H1 (cell line): ENCODE results near the gene PCP4.

Source experiments
- ASH2L ChIP-seq: fragments of 200-600, 300-600 bp; sonication (generic); IDR thresholded peaks from one replicate; pipeline ENCODE4 v1.7.1; 2017; ENCODE audit warnings: low read length
- BRCA1 ChIP-seq: IDR thresholded peaks from 2 replicates; pipeline ENCODE4 v1.6.1; 2012; ENCODE audit warnings: low read depth, low read length, improper control_type of control experiment
- CTCF ChIP-seq, 3 experiments: IDR thresholded peaks; 1 replicate in 2 of 3; 2 replicates in 1 of 3; pipeline versions ENCODE4 v1.5.1 to v1.6.1; 2011; ENCODE audit warnings: low read length in 3 of 3, mild to moderate bottlenecking in 3 of 3, inconsistent platforms in 2 of 3, low read depth in 1 of 3, moderate library complexity in 1 of 3; ENCODE audit not compliant: insufficient read depth in 1 of 3; ENCODE audit errors: control extremely low read depth in 1 of 3
- EP300 ChIP-seq, 2 experiments: IDR thresholded peaks; 1 replicate in 1 of 2; 2 replicates in 1 of 2; pipeline ENCODE4 v1.6.1; 2011 to 2012; ENCODE audit warnings: low read depth in 2 of 2, low read length in 2 of 2, mild to moderate bottlenecking in 2 of 2, borderline replicate concordance in 1 of 2, inconsistent platforms in 1 of 2, moderate library complexity in 1 of 2
- HDAC6 ChIP-seq: IDR thresholded peaks from one replicate; pipeline ENCODE4 v1.7.1; 2012; ENCODE audit warnings: low read depth, mild to moderate bottlenecking, inconsistent platforms, low read length, moderate library complexity
- JUN ChIP-seq: IDR thresholded peaks from 2 replicates; pipeline ENCODE4 v1.6.1; 2011; ENCODE audit warnings: low read depth, mild to moderate bottlenecking, improper control_type of control experiment, low read length
- JUND ChIP-seq: IDR thresholded peaks from 2 replicates; pipeline ENCODE4 v1.6.1; 2011; ENCODE audit warnings: mild to moderate bottlenecking, improper control_type of control experiment, low read length
- MAX ChIP-seq: IDR thresholded peaks from 2 replicates; pipeline ENCODE4 v1.6.1; 2012; ENCODE audit warnings: inconsistent platforms
- NRF1 ChIP-seq: IDR thresholded peaks from 2 replicates; pipeline ENCODE4 v1.6.1; 2011; ENCODE audit warnings: mild to moderate bottlenecking, low read depth, low read length, improper control_type of control experiment
- POLR2A ChIP-seq, 2 experiments: IDR thresholded peaks; 1 replicate in 1 of 2; 2 replicates in 1 of 2; pipeline ENCODE4 v1.6.1; 2011; ENCODE audit warnings: low read depth in 2 of 2, low read length in 2 of 2, mild to moderate bottlenecking in 2 of 2; ENCODE audit errors: control extremely low read depth in 1 of 2
- POLR2AphosphoS5 ChIP-seq: IDR thresholded peaks from 2 replicates; pipeline ENCODE4 v1.6.1; 2011; ENCODE audit warnings: low read depth, low read length
- RFX5 ChIP-seq: IDR thresholded peaks from 2 replicates; pipeline ENCODE4 v1.6.1; 2011; ENCODE audit warnings: low read depth, low read length, improper control_type of control experiment, borderline replicate concordance
- RNF2 ChIP-seq: fragments of 200-900, 300-1000 bp; sonication (generic); IDR thresholded peaks from 2 replicates; pipeline ENCODE4 v1.7.1; 2016; ENCODE audit warnings: borderline replicate concordance, low read depth, mild to moderate bottlenecking, antibody characterized with exemption, low read length; ENCODE audit not compliant: poor library complexity, severe bottlenecking; ENCODE audit errors: missing control alignments
- USF2 ChIP-seq: IDR thresholded peaks from 2 replicates; pipeline ENCODE4 v1.6.1; 2011; ENCODE audit warnings: low read length, improper control_type of control experiment

- no peak for TF ChIP-seq POLR2AphosphoS5
- no peak for TF ChIP-seq CTCF (IDR thresholded peaks at IDR 0.05; ENCODE audit: control extremely low read depth in 1 of 3, insufficient read depth in 1 of 3, low read depth in 1 of 3, low read length in 3 of 3)
- no peak for TF ChIP-seq HDAC6
- no peak for TF ChIP-seq ASH2L
- no peak for TF ChIP-seq NRF1
- no peak for TF ChIP-seq MAX
- TF ChIP-seq RFX5 = no peak
- no peak for TF ChIP-seq USF2
- TF ChIP-seq BRCA1 = no peak
- no peak for TF ChIP-seq JUND
- TF ChIP-seq JUN = no peak
- TF ChIP-seq POLR2A (IDR thresholded peaks at IDR 0.05; ENCODE audit: control extremely low read depth in 1 of 2, low read depth in 2 of 2, low read length in 2 of 2) = no peak
- no peak for TF ChIP-seq RNF2
- TF ChIP-seq EP300 (IDR thresholded peaks at IDR 0.05; ENCODE audit: borderline replicate concordance in 1 of 2, low read depth in 2 of 2, low read length in 2 of 2) = no peak
Observed at GRCh38 chr21:39927304-39927886, 60.2 kb downstream of the PCP4 start.
